WERI-Rb-1 (cell line): ENCODE measurements around the gene RALGAPB.
A peak's percentile ranks its signal among the peaks of the same experiment; 100 is the strongest.

Source experiments
- DNase-seq: peaks from one replicate; pipeline ENCODE4 v3.0.0-alpha.2; 2020
- H3K27ac ChIP-seq: fragments of 250-450 bp; sonication (Bioruptor Pico); 2 replicates; pipeline ENCODE4 v1.5.1; 2020; ENCODE audit warnings: mild to moderate bottlenecking, moderate library complexity
- H3K27me3 ChIP-seq: fragments of 250-450 bp; sonication (Bioruptor Pico); 2 replicates; pipeline ENCODE4 v1.5.1; 2021; ENCODE audit warnings: mild to moderate bottlenecking, low read depth, moderate library complexity; ENCODE audit not compliant: insufficient read depth, severe bottlenecking
- H3K36me3 ChIP-seq: fragments of 250-450 bp; sonication (Bioruptor Pico); 2 replicates; pipeline ENCODE4 v1.5.1; 2020; ENCODE audit warnings: mild to moderate bottlenecking, moderate library complexity
- H3K4me3 ChIP-seq: 2 replicates; pipeline ENCODE4 v1.5.1; 2011; ENCODE audit warnings: low read depth, mild to moderate bottlenecking, control low read depth, low read length
- H3K9me3 ChIP-seq: fragments of 250-450 bp; sonication (Bioruptor Pico); 2 replicates; pipeline ENCODE4 v1.5.1; 2021; ENCODE audit warnings: mild to moderate bottlenecking, moderate library complexity; ENCODE audit not compliant: severe bottlenecking
- TF ChIP-seq, protein P1 (sequence below): IDR thresholded peaks from 2 replicates; pipeline ENCODE4 v1.5.1; 2011; ENCODE audit warnings: low read depth, mild to moderate bottlenecking, control low read depth, inconsistent platforms, low read length

Gene RALGAPB

DNA sequence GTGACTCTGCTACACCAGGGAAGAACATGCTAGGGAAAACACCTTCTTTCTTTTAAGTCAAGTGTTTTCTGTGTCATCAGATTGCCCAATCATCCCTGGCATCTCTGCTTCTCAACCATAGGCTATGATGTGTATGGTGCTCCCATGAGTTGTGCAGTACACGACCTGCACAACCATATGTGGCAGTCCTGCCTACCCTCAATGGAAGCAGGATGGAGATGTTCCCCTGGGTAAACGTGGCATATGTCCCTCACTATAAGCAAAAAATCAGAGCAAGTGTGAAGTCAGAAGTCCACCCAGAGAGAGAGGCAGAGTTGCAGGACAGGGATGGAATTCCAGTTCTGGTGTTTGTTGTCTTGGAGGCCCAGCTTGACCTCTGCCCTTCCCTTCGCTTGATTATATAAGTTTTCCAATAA, 27.3 kb upstream of the RALGAPB start:
- no peaks in the 10 kb centered on the region for H3K9me3 ChIP-seq
- no peaks in the 10 kb centered on the region for H3K27me3 ChIP-seq
- no peak overlapping the region for H3K27ac ChIP-seq
- TF ChIP-seq, protein P1, sequence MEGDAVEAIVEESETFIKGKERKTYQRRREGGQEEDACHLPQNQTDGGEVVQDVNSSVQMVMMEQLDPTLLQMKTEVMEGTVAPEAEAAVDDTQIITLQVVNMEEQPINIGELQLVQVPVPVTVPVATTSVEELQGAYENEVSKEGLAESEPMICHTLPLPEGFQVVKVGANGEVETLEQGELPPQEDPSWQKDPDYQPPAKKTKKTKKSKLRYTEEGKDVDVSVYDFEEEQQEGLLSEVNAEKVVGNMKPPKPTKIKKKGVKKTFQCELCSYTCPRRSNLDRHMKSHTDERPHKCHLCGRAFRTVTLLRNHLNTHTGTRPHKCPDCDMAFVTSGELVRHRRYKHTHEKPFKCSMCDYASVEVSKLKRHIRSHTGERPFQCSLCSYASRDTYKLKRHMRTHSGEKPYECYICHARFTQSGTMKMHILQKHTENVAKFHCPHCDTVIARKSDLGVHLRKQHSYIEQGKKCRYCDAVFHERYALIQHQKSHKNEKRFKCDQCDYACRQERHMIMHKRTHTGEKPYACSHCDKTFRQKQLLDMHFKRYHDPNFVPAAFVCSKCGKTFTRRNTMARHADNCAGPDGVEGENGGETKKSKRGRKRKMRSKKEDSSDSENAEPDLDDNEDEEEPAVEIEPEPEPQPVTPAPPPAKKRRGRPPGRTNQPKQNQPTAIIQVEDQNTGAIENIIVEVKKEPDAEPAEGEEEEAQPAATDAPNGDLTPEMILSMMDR: no peak
- DNase-seq: no peak
- H3K36me3 ChIP-seq: peaks cover 5% of the 10 kb centered on the region
- no peak overlapping the region for H3K4me3 ChIP-seq

GRCh38 chr20:38445901-38446425, 26.7 kb upstream of the RALGAPB start:
- Histone ChIP-seq H3K9me3 (no peaks in the 10 kb centered on the region), H3K27me3 (no peaks in the 10 kb centered on the region), H3K4me3 (no peak overlapping the region), H3K27ac (no peak overlapping the region), H3K36me3 (peaks cover 8% of the 10 kb centered on the region)
- no peak for DNase-seq
- TF ChIP-seq, protein P1: no peak

DNA sequence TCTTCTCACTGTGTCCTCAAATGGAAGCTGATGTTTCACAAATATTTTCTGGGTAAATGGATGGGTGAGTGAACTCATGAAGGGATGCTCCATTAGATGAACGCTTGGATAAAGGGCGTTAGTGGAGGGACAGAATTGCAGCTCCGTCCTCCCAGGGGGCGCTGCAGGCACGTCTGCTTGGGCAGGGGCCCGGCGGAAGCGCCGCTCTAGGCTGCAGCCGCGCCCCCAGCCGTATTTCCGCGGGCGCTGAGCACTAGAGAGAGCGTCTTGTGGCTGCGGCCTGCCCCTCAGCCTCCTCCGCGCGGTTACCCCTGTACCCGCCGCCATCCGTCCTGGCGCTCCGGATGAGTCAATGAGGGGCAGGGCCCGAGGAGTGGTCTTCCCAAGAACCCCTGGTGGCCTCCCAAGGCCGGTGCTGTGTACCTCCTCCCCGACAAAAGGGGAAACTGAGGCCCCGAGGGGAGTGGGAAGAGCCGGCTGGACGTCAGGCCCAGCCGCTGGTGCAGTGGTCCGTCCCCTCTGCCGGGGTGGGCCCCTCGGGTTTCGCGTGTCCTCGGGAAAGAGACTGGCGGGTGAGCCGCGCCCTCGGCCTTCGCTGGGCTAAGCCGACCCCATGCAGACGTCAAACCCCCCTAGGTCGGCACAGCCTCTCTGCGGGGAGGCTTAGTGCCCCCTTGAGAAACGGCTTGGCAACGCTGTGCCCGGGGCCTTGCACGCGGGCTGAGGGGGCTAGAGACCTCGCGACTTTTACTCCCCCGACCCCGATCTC, 26.0 kb upstream of the RALGAPB start:
- peak; percentile 92 for DNase-seq
- Histone ChIP-seq H3K27ac (peak overlapping the region; percentile 75), H3K36me3 (peaks cover 8% of the 10 kb centered on the region), H3K27me3 (no peaks in the 10 kb centered on the region), H3K4me3 (peak overlapping the region; percentile 90), H3K9me3 (no peaks in the 10 kb centered on the region)
- TF ChIP-seq, protein P1: peak; percentile 96

GRCh38 chr20:38447251-38447661, 25.4 kb upstream of the RALGAPB start:
- H3K27ac ChIP-seq: peak overlapping the region; percentile 75

GRCh38 chr20:38447931-38448675, 24.5 kb upstream of the RALGAPB start:
- Histone ChIP-seq H3K27me3 (no peaks in the 10 kb centered on the region), H3K9me3 (no peaks in the 10 kb centered on the region), H3K27ac (no peak overlapping the region), H3K36me3 (peaks cover 8% of the 10 kb centered on the region), H3K4me3 (no peak overlapping the region)
- no peak for DNase-seq
- TF ChIP-seq, protein P1: no peak

More at GRCh38 chr20:38447251-38447661, 25.4 kb upstream of the RALGAPB start:
- DNase-seq: no peak
- no peaks in the 10 kb centered on the region for H3K9me3 ChIP-seq
- H3K4me3 ChIP-seq: peak overlapping the region; percentile 90
- H3K27me3 ChIP-seq: no peaks in the 10 kb centered on the region
- peaks cover 8% of the 10 kb centered on the region for H3K36me3 ChIP-seq
- TF ChIP-seq, protein P1: no peak
